ENCODE data around the gene LIN7B. TPM values are rescaled to one million over a fixed set of nuclear protein-coding genes. Genes with fewer than 3 reads are reported as not detected.
A peak's percentile ranks its signal among the peaks of the same experiment; 100 is the strongest.

LIN7B gene
- total and polyA plus RNA-seq, 2 donors (not counting 1 experiment from before 2014, with no cell fraction given) = 2.6 to 10.9 TPM

- no peaks in the 10 kb centered on the region for H4K20me1 ChIP-seq (ENCODE audit: control insufficient read depth, extremely low read depth, insufficient read depth, low read length)
These were observed 5.1 kb upstream of the LIN7B start for GRCh38 chr19:49109051-49109450.

GRCh38 chr19:49109569-49110233, 4.5 kb upstream of the LIN7B start:
- Histone ChIP-seq H3K27ac (ENCODE audit: insufficient read depth, low read length) (no peak overlapping the region), H3K4me3 (replicated peaks in 1 of 4; ENCODE audit: control extremely low read depth in 1 of 4, insufficient read depth in 1 of 4, low read depth in 3 of 4, low read length in 4 of 4) (no peak overlapping the region), H3K4me1 (ENCODE audit: control insufficient read depth, extremely low read depth, insufficient read depth, low read length) (peaks cover 3% of the 10 kb centered on the region), H2AFZ (ENCODE audit: low read length) (no peak overlapping the region), H4K20me1 (ENCODE audit: control insufficient read depth, extremely low read depth, insufficient read depth, low read length) (no peaks in the 10 kb centered on the region), H3K36me3 (ENCODE audit: control insufficient read depth, insufficient read depth, low read length) (peaks cover 29% of the 10 kb centered on the region), H3K9me3 (ENCODE audit: control insufficient read depth, insufficient read depth, low read depth, low read length) (no peaks in the 10 kb centered on the region), H3K79me2 (ENCODE audit: control insufficient read depth, insufficient read depth, low read length) (no peaks in the 10 kb centered on the region), H3K4me2 (ENCODE audit: extremely low read depth, insufficient read depth, low read length) (no peak overlapping the region), H3K27me3 (ENCODE audit: control insufficient read depth, insufficient read depth, low read length) (no peaks in the 10 kb centered on the region), H3K9ac (ENCODE audit: insufficient read depth, low read length) (no peak overlapping the region)
- no peak for TF ChIP-seq EZH2 (IDR thresholded peaks at IDR 0.05; ENCODE audit: low read length, missing control alignments)
- TF ChIP-seq, protein P1, sequence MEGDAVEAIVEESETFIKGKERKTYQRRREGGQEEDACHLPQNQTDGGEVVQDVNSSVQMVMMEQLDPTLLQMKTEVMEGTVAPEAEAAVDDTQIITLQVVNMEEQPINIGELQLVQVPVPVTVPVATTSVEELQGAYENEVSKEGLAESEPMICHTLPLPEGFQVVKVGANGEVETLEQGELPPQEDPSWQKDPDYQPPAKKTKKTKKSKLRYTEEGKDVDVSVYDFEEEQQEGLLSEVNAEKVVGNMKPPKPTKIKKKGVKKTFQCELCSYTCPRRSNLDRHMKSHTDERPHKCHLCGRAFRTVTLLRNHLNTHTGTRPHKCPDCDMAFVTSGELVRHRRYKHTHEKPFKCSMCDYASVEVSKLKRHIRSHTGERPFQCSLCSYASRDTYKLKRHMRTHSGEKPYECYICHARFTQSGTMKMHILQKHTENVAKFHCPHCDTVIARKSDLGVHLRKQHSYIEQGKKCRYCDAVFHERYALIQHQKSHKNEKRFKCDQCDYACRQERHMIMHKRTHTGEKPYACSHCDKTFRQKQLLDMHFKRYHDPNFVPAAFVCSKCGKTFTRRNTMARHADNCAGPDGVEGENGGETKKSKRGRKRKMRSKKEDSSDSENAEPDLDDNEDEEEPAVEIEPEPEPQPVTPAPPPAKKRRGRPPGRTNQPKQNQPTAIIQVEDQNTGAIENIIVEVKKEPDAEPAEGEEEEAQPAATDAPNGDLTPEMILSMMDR (conservative IDR thresholded peaks at IDR 0.05 in 1 of 2, IDR thresholded peaks at IDR 0.05 in 1 of 2; ENCODE audit: low read depth in 1 of 2, low read length in 2 of 2) = no peak
- DNase-seq (ENCODE audit: low read depth in 2 of 2) = no peak

More at GRCh38 chr19:49109051-49109450, 5.1 kb upstream of the LIN7B start:
- H3K79me2 ChIP-seq (ENCODE audit: control insufficient read depth, insufficient read depth, low read length) = no peaks in the 10 kb centered on the region
- peaks cover 32% of the 10 kb centered on the region for H3K36me3 ChIP-seq (ENCODE audit: control insufficient read depth, insufficient read depth, low read length)
- peaks cover 3% of the 10 kb centered on the region for H3K4me1 ChIP-seq (ENCODE audit: control insufficient read depth, extremely low read depth, insufficient read depth, low read length)
- no peaks in the 10 kb centered on the region for H3K9me3 ChIP-seq (ENCODE audit: control insufficient read depth, insufficient read depth, low read depth, low read length)
- H3K27ac ChIP-seq (ENCODE audit: insufficient read depth, low read length) = no peak overlapping the region
- H3K9ac ChIP-seq (ENCODE audit: insufficient read depth, low read length) = no peak overlapping the region
- H3K27me3 ChIP-seq (ENCODE audit: control insufficient read depth, insufficient read depth, low read length) = no peaks in the 10 kb centered on the region
- no peak for DNase-seq (ENCODE audit: low read depth in 2 of 2)
- TF ChIP-seq, protein P1 (conservative IDR thresholded peaks at IDR 0.05 in 1 of 2, IDR thresholded peaks at IDR 0.05 in 1 of 2; ENCODE audit: low read depth in 1 of 2, low read length in 2 of 2) = no peak
- TF ChIP-seq EZH2 (IDR thresholded peaks at IDR 0.05; ENCODE audit: low read length, missing control alignments) = no peak
- no peak overlapping the region for H3K4me2 ChIP-seq (ENCODE audit: extremely low read depth, insufficient read depth, low read length)
- no peak overlapping the region for H2AFZ ChIP-seq (ENCODE audit: low read length)
- H3K4me3 ChIP-seq (replicated peaks in 1 of 4; ENCODE audit: control extremely low read depth in 1 of 4, insufficient read depth in 1 of 4, low read depth in 3 of 4, low read length in 4 of 4) = no peak overlapping the region

DNA sequence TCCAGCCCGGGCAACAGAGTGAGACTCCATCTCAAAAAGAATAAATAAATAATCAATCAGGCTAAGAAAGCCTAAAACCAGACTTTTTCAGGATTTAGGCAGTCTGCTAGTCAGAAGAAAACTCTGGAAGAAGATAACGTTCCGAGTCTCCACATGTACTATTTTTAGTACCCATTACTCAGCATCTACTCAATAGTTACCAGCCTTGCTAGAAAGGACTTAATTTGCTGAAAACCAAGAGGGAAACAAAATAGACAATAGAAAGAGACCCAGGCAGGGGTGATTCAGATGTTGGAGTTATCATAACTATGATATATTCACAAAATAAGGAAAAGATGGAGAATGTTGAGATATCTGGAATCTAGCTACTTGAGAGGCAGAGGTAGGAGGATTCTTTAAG, 3.6 kb upstream of the LIN7B start:
- Histone ChIP-seq H2AFZ (ENCODE audit: low read length) (no peak overlapping the region), H3K9ac (ENCODE audit: insufficient read depth, low read length) (no peak overlapping the region), H3K27ac (ENCODE audit: insufficient read depth, low read length) (no peak overlapping the region), H3K4me1 (ENCODE audit: control insufficient read depth, extremely low read depth, insufficient read depth, low read length) (peaks cover 3% of the 10 kb centered on the region), H3K79me2 (ENCODE audit: control insufficient read depth, insufficient read depth, low read length) (no peaks in the 10 kb centered on the region), H3K4me3 (replicated peaks in 1 of 4; ENCODE audit: control extremely low read depth in 1 of 4, insufficient read depth in 1 of 4, low read depth in 3 of 4, low read length in 4 of 4) (no peak overlapping the region), H3K27me3 (ENCODE audit: control insufficient read depth, insufficient read depth, low read length) (no peaks in the 10 kb centered on the region), H3K9me3 (ENCODE audit: control insufficient read depth, insufficient read depth, low read depth, low read length) (no peaks in the 10 kb centered on the region), H4K20me1 (ENCODE audit: control insufficient read depth, extremely low read depth, insufficient read depth, low read length) (no peaks in the 10 kb centered on the region), H3K4me2 (ENCODE audit: extremely low read depth, insufficient read depth, low read length) (no peak overlapping the region), H3K36me3 (ENCODE audit: control insufficient read depth, insufficient read depth, low read length) (peaks cover 24% of the 10 kb centered on the region)
- no peak for TF ChIP-seq EZH2 (IDR thresholded peaks at IDR 0.05; ENCODE audit: low read length, missing control alignments)
- TF ChIP-seq, protein P1 (conservative IDR thresholded peaks at IDR 0.05 in 1 of 2, IDR thresholded peaks at IDR 0.05 in 1 of 2; ENCODE audit: low read depth in 1 of 2, low read length in 2 of 2) = no peak
- peak in 1 of 2 donors; percentile 62 for DNase-seq (ENCODE audit: low read depth in 2 of 2)
